Measurements from ENCODE around the gene SUPT20H. TPM values are rescaled to one million over a fixed set of nuclear protein-coding genes. Genes with fewer than 3 reads are reported as not detected.

Gene SUPT20H
- 22.4 to 29.7 TPM (median 24.1 TPM) in 5 replicates for total RNA-seq (2022; extraction: Qiagen RNA extraction)

GRCh38 chr13:37058910-37059847, at the start of gene SUPT20H:
Gene SUPT20H, minus strand, starts transcription at chr13:37059688. Its CDS starts 8,198 bp downstream, at chr13:37051490.

GRCh38 chr13:37105251-37105714, 45.8 kb upstream of the SUPT20H start, which contains the start of gene CSNK1A1L:
Gene CSNK1A1L, minus strand, starts transcription at chr13:37105664. Its CDS starts 408 bp downstream, at chr13:37105256.

GRCh38 chr13:36999054-36999714, 60.3 kb downstream of the SUPT20H start, which contains the start of gene ALG5:
Gene ALG5, minus strand, starts transcription at chr13:36999340. Its CDS starts 40 bp downstream, at chr13:36999300.

Other genes starting within 250 kb of the SUPT20H start
- 0.64 to 1.4 TPM (median 0.98 TPM) in 5 replicates for gene RFXAP, start 240.5 kb downstream of the SUPT20H start, total RNA-seq (2022; extraction: Qiagen RNA extraction)
- 0.08 to 0.30 TPM (median 0.12 TPM) in 5 replicates for gene SMAD9, start 139.4 kb downstream of the SUPT20H start, total RNA-seq (2022; extraction: Qiagen RNA extraction)
- 34.6 to 43.6 TPM (median 38.5 TPM) in 5 replicates for gene ALG5, start 60.3 kb downstream of the SUPT20H start, total RNA-seq (2022; extraction: Qiagen RNA extraction)
- gene EXOSC8, start 58.9 kb downstream of the SUPT20H start, total RNA-seq (2022; extraction: Qiagen RNA extraction): 28.4 to 39.6 TPM (median 30.9 TPM) in 5 replicates
- gene CSNK1A1L, start 46.0 kb upstream of the SUPT20H start, total RNA-seq (2022; extraction: Qiagen RNA extraction): not detected in 5 replicates